H9 (cell line): Measurements from ENCODE around the gene SLC35F5. TPM values are rescaled to one million over a fixed set of nuclear protein-coding genes. Genes with fewer than 3 reads are reported as not detected.

ENCODE experiments used
- microRNA-seq: library from miRNA; unstranded; fragments of <30 nt; microRNA quantifications from one replicate; pipeline ENCODE4, GENCODE V29; 2020; ENCODE audit warnings: borderline microRNAs expressed
- total RNA-seq: library from RNA; stranded (reverse); gene quantifications from 2 replicates; pipeline ENCODE4 v1.2.1, GENCODE V29; 2021

Gene SLC35F5
- total RNA-seq, 1 experiment from 2014 or later = 31.3 TPM

Small RNA genes lying within 50 kb of the gene (microRNA-seq; reads per million reads assigned to microRNA genes)
- gene MIR4782 = not detected

Other genes starting within 250 kb of the SLC35F5 start
- gene RABL2A, start 129.4 kb downstream of the SLC35F5 start, total RNA-seq = 11.4 and 12.7 TPM in 2 replicates
- 180 and 183 TPM in 2 replicates for gene ACTR3, start 133.4 kb upstream of the SLC35F5 start, total RNA-seq